HepG2 (cell line): ENCODE data around the gene TSN. TPM values are rescaled to one million over a fixed set of nuclear protein-coding genes. Genes with fewer than 3 reads are reported as not detected.

Experiments
- CCDC6 ChIP-seq: sonication (generic); formaldehyde crosslinking; IDR thresholded peaks from 2 replicates; pipeline ENCODE4 v1.8.1; 2022; ENCODE audit warnings: mild to moderate bottlenecking, missing genetic modification reagents, moderate library complexity
- EP300 ChIP-seq, 3 experiments: sonication (generic) in 1 of 3; formaldehyde crosslinking in 1 of 3; IDR thresholded peaks; 2 replicates each; pipeline versions ENCODE4 v1.5.1 to v1.6.1; 2011 to 2020; ENCODE audit warnings: low read depth in 2 of 3, low read length in 2 of 3, borderline replicate concordance in 1 of 3, improper control_type of control experiment in 1 of 3, mild to moderate bottlenecking in 1 of 3, missing genetic modification reagents in 1 of 3, moderate library complexity in 1 of 3
- HHEX ChIP-seq: IDR thresholded peaks from 2 replicates; pipeline ENCODE4 v1.6.1; 2016; ENCODE audit warnings: control low read depth
- HOXA5 ChIP-seq: sonication (generic); formaldehyde crosslinking; IDR thresholded peaks from 2 replicates; pipeline ENCODE4 v1.4.0; 2020; ENCODE audit warnings: missing genetic modification reagents
- NFKBIZ ChIP-seq: IDR thresholded peaks from 2 replicates; pipeline ENCODE4 v1.6.1; 2018; ENCODE audit warnings: missing genetic modification reagents, missing compliant biosample characterization
- NR1H2 ChIP-seq: sonication (generic); formaldehyde crosslinking; IDR thresholded peaks from 2 replicates; pipeline ENCODE4 v1.8.1; 2022; ENCODE audit warnings: low read depth, missing genetic modification reagents, borderline replicate concordance
- RFX5 ChIP-seq: IDR thresholded peaks from 2 replicates; pipeline ENCODE4 v1.6.1; 2011; ENCODE audit warnings: low read depth, low read length, improper control_type of control experiment
- SMARCE1 ChIP-seq: fragments of 450-650 bp; IDR thresholded peaks from 2 replicates; pipeline ENCODE4 v1.6.1; 2017; ENCODE audit warnings: borderline replicate concordance
- TSC22D2 ChIP-seq: sonication (generic); formaldehyde crosslinking; IDR thresholded peaks from 2 replicates; pipeline ENCODE4 v1.5.1; 2020; ENCODE audit warnings: missing genetic modification reagents, mild to moderate bottlenecking, borderline replicate concordance
- ZBTB20 ChIP-seq: sonication (generic); formaldehyde crosslinking; IDR thresholded peaks from 2 replicates; pipeline ENCODE4 v1.8.1; 2023; ENCODE audit warnings: missing genetic modification reagents, low read depth, mild to moderate bottlenecking, borderline replicate concordance
- ZNF737 ChIP-seq: sonication (generic); formaldehyde crosslinking; IDR thresholded peaks from 2 replicates; pipeline ENCODE4 v1.5.0; 2020; ENCODE audit warnings: missing genetic modification reagents, mild to moderate bottlenecking, borderline replicate concordance
- ZNF777 ChIP-seq: sonication (generic); formaldehyde crosslinking; IDR thresholded peaks from 2 replicates; pipeline ENCODE4 v1.4.0; 2020; ENCODE audit warnings: missing genetic modification reagents
- ZNF816 ChIP-seq: sonication (generic); formaldehyde crosslinking; IDR thresholded peaks from 2 replicates; pipeline ENCODE4 v1.8.0; 2022; ENCODE audit warnings: missing genetic modification reagents, mild to moderate bottlenecking, borderline replicate concordance
- ZNF83 ChIP-seq: sonication (generic); formaldehyde crosslinking; IDR thresholded peaks from 2 replicates; pipeline ENCODE4 v1.4.0; 2020; ENCODE audit warnings: missing genetic modification reagents, mild to moderate bottlenecking, borderline replicate concordance
- polyA plus RNA-seq, 8 experiments: library from polyadenylated mRNA; depleted of rRNA in 3 of 8; stranded (reverse) in 7 of 8; unstranded in 1 of 8; fragments of >200 nt; fragmentation: Illumina TruSeq in 4 of 8; extraction: Trizol in 4 of 8; gene quantifications; 2 replicates each; pipeline versions ENCODE4 v1.2.1 to v1.2.3, GENCODE V29; 2011 to 2016; ENCODE audit warnings: low read depth in 4 of 8, missing spikeins in 1 of 8, mixed read lengths in 1 of 8; ENCODE audit not compliant: insufficient read depth in 1 of 8
- total RNA-seq, 5 experiments: library from RNA; depleted of rRNA; stranded (reverse); fragments of >200 nt; fragmentation: Illumina TruSeq; extraction: Trizol; gene quantifications; 2 replicates each; pipeline ENCODE4 v1.2.3, GENCODE V29; 2016; ENCODE audit warnings: low read depth in 1 of 5
- TF ChIP-seq, protein P1 (sequence below): IDR thresholded peaks from 2 replicates; pipeline ENCODE4 v1.6.1; 2016; ENCODE audit warnings: low read depth, missing genetic modification reagents, missing compliant biosample characterization
- TF ChIP-seq, protein P2 (sequence below): sonication (generic); formaldehyde crosslinking; IDR thresholded peaks from 2 replicates; pipeline ENCODE4 v1.4.0; 2020; ENCODE audit warnings: missing genetic modification reagents
- TF ChIP-seq, protein P3 (sequence below): sonication (generic); formaldehyde crosslinking; IDR thresholded peaks from 2 replicates; pipeline ENCODE4 v1.5.0; 2020; ENCODE audit warnings: missing genetic modification reagents
- TF ChIP-seq, protein P4 (sequence below): sonication (generic); formaldehyde crosslinking; IDR thresholded peaks from 2 replicates; pipeline ENCODE4 v1.4.0; 2020; ENCODE audit warnings: missing genetic modification reagents

Gene TSN
- total and polyA plus RNA-seq, 2 of the 13 experiments (the other 11 are each of a cell fraction or from before 2014, with no cell fraction given): 56.4 to 115 TPM

DNA sequence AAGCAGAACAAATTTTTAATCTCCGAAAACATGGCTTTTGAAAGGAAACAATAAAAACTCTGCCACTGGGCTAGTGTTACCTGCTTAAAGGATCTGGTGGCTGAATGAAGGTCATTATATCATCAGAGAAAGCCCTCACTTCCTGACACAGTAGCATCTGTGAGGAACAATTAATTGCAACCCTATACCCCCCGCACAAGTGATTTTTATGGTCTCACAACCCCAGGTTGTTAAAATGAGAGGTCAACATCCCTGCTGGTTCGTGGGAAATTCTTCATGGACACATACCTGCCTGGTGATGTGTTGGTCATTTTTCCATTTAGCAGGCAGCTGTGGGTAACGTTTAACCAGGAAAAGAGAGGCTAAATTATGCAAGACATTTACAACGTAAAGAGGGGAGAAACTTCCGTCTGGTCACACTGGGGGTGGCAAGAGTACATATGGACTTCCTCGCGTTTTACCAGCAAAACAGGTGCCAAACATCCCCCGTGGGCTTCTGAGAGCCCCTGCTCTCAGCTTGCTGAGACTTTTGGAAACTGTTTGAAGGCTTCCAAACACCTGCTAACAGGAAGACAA, 48.0 kb upstream of the TSN start (continued):
- no peak for TF ChIP-seq ZNF737 (CRISPR knock-in tag)
- no peak for TF ChIP-seq SMARCE1
- TF ChIP-seq ZNF816 (CRISPR knock-in tag): no peak
- TF ChIP-seq, protein P1, sequence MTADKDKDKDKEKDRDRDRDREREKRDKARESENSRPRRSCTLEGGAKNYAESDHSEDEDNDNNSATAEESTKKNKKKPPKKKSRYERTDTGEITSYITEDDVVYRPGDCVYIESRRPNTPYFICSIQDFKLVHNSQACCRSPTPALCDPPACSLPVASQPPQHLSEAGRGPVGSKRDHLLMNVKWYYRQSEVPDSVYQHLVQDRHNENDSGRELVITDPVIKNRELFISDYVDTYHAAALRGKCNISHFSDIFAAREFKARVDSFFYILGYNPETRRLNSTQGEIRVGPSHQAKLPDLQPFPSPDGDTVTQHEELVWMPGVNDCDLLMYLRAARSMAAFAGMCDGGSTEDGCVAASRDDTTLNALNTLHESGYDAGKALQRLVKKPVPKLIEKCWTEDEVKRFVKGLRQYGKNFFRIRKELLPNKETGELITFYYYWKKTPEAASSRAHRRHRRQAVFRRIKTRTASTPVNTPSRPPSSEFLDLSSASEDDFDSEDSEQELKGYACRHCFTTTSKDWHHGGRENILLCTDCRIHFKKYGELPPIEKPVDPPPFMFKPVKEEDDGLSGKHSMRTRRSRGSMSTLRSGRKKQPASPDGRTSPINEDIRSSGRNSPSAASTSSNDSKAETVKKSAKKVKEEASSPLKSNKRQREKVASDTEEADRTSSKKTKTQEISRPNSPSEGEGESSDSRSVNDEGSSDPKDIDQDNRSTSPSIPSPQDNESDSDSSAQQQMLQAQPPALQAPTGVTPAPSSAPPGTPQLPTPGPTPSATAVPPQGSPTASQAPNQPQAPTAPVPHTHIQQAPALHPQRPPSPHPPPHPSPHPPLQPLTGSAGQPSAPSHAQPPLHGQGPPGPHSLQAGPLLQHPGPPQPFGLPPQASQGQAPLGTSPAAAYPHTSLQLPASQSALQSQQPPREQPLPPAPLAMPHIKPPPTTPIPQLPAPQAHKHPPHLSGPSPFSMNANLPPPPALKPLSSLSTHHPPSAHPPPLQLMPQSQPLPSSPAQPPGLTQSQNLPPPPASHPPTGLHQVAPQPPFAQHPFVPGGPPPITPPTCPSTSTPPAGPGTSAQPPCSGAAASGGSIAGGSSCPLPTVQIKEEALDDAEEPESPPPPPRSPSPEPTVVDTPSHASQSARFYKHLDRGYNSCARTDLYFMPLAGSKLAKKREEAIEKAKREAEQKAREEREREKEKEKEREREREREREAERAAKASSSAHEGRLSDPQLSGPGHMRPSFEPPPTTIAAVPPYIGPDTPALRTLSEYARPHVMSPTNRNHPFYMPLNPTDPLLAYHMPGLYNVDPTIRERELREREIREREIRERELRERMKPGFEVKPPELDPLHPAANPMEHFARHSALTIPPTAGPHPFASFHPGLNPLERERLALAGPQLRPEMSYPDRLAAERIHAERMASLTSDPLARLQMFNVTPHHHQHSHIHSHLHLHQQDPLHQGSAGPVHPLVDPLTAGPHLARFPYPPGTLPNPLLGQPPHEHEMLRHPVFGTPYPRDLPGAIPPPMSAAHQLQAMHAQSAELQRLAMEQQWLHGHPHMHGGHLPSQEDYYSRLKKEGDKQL (CRISPR knock-in tag): no peak
- TF ChIP-seq ZBTB20: peak; percentile 82; the same call in 1 of the 2 replicates
- no peak for TF ChIP-seq HOXA5 (CRISPR knock-in tag)
- TF ChIP-seq ZNF777 (CRISPR knock-in tag): no peak
- TF ChIP-seq EP300 (IDR thresholded peaks at IDR 0.05; ENCODE audit: low read depth in 2 of 2, low read length in 2 of 2): peak in 1 of 2 experiments; percentile 36; a peak in 1 of 4 replicates
- TF ChIP-seq EP300 (CRISPR knock-in tag; IDR thresholded peaks at IDR 0.05; ENCODE audit: borderline replicate concordance): no peak
- TF ChIP-seq HHEX (CRISPR knock-in tag): no peak
- TF ChIP-seq TSC22D2 (CRISPR knock-in tag): no peak
- no peak for TF ChIP-seq NR1H2 (CRISPR knock-in tag)
- TF ChIP-seq, protein P2, sequence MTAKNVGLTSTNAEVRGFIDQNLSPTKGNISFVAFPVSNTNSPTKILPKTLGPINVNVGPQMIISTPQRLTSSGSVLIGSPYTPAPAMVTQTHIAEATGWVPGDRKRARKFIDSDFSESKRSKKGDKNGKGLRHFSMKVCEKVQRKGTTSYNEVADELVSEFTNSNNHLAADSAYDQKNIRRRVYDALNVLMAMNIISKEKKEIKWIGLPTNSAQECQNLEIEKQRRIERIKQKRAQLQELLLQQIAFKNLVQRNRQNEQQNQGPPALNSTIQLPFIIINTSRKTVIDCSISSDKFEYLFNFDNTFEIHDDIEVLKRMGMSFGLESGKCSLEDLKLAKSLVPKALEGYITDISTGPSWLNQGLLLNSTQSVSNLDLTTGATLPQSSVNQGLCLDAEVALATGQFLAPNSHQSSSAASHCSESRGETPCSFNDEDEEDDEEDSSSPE: no peak
- TF ChIP-seq, protein P3, sequence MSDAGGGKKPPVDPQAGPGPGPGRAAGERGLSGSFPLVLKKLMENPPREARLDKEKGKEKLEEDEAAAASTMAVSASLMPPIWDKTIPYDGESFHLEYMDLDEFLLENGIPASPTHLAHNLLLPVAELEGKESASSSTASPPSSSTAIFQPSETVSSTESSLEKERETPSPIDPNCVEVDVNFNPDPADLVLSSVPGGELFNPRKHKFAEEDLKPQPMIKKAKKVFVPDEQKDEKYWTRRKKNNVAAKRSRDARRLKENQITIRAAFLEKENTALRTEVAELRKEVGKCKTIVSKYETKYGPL: no peak; the same call in 1 of the 2 replicates
- TF ChIP-seq, protein P4, sequence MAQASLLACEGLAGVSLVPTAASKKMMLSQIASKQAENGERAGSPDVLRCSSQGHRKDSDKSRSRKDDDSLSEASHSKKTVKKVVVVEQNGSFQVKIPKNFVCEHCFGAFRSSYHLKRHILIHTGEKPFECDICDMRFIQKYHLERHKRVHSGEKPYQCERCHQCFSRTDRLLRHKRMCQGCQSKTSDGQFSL (CRISPR knock-in tag): no peak
- TF ChIP-seq RFX5: no peak
- no peak for TF ChIP-seq CCDC6 (CRISPR knock-in tag)
- TF ChIP-seq NFKBIZ (CRISPR knock-in tag): no peak
- no peak for TF ChIP-seq ZNF83 (CRISPR knock-in tag)
